HEK293 (cell line): Measurements from ENCODE around the gene SYNPO2L.

ENCODE experiments used
- CTCF ChIA-PET: fragments of 350-600 bp; formaldehyde crosslinking; extraction: SDS; loops from one replicate; lab custom pipeline; 2021; ENCODE audit warnings: antibody characterized with exemption; lab: Yijun Ruan, JAX
- POLR2A ChIA-PET: fragments of 300-600 bp; formaldehyde crosslinking; extraction: SDS; loops from one replicate; lab custom pipeline; 2020; ENCODE audit warnings: antibody characterized with exemption, inconsistent platforms; lab: Yijun Ruan, JAX
- H3K27ac ChIP-seq: fragments of 200-500 bp; sonication (Bioruptor generic); 2 replicates; pipeline ENCODE4 v1.5.1; 2014; ENCODE audit warnings: low read depth, low read length, control low read depth, inconsistent platforms; ENCODE audit errors: extremely low read depth
- H3K36me3 ChIP-seq, 2 experiments: fragments of 200-500 bp in 1 of 2; sonication (Bioruptor generic) in 1 of 2; 1 replicate in 1 of 2; 2 replicates in 1 of 2; pipeline ENCODE4 v1.5.1; 2014 to 2017; ENCODE audit warnings: inconsistent platforms in 2 of 2, low read length in 2 of 2; ENCODE audit not compliant: control insufficient read depth in 2 of 2, insufficient read depth in 1 of 2
- H3K4me1 ChIP-seq: fragments of 200-500 bp; sonication (Bioruptor generic); 2 replicates; pipeline ENCODE4 v1.5.1; 2014; ENCODE audit warnings: mild to moderate bottlenecking, low read length, inconsistent platforms; ENCODE audit not compliant: control insufficient read depth, insufficient read depth
- H3K4me3 ChIP-seq: 2 replicates; pipeline ENCODE4 v1.5.1; 2011; ENCODE audit warnings: low read depth, mild to moderate bottlenecking, control low read depth, low read length, moderate library complexity
- H3K9me3 ChIP-seq: fragments of 200-500 bp; sonication (Bioruptor generic); 2 replicates; pipeline ENCODE4 v1.5.1; 2014; ENCODE audit warnings: low read depth, low read length, inconsistent platforms; ENCODE audit not compliant: control insufficient read depth, insufficient read depth
- EGR2 ChIP-seq: fragments of 450-650 bp; formaldehyde crosslinking; IDR thresholded peaks from 2 replicates; pipeline ENCODE4 v1.5.1; 2016; ENCODE audit warnings: low read depth, missing biosample characterization, missing genetic modification characterization
- GLI4 ChIP-seq: fragments of 450-650 bp; formaldehyde crosslinking; IDR thresholded peaks from 2 replicates; pipeline ENCODE4 v1.5.1; 2016; ENCODE audit warnings: missing biosample characterization, missing genetic modification characterization
- IKZF3 ChIP-seq: fragments of 450-650 bp; IDR thresholded peaks from 2 replicates; pipeline ENCODE4 v1.5.0; 2018; ENCODE audit warnings: missing biosample characterization, mild to moderate bottlenecking, missing genetic modification characterization, moderate library complexity
- PATZ1 ChIP-seq: fragments of 450-650 bp; formaldehyde crosslinking; IDR thresholded peaks from 2 replicates; pipeline ENCODE4 v1.5.1; 2016; ENCODE audit warnings: missing biosample characterization, missing genetic modification characterization
- PRDM1 ChIP-seq: fragments of 450-650 bp; formaldehyde crosslinking; IDR thresholded peaks from 2 replicates; pipeline ENCODE4; 2016; ENCODE audit warnings: missing biosample characterization, missing genetic modification characterization
- PRDM10 ChIP-seq: fragments of 450-650 bp; formaldehyde crosslinking; IDR thresholded peaks from 2 replicates; pipeline ENCODE4 v1.5.1; 2016; ENCODE audit warnings: missing biosample characterization, missing genetic modification characterization
- SETDB1 ChIP-seq: IDR thresholded peaks from one replicate; pipeline ENCODE4 v1.6.1; 2017; ENCODE audit warnings: mild to moderate bottlenecking, low read length, moderate library complexity, mixed read lengths; ENCODE audit not compliant: insufficient read length
- SP2 ChIP-seq: fragments of 450-650 bp; formaldehyde crosslinking; IDR thresholded peaks from 2 replicates; pipeline ENCODE4 v1.5.1; 2016; ENCODE audit warnings: missing biosample characterization, missing genetic modification characterization
- ZBTB1 ChIP-seq: fragments of 450-650 bp; formaldehyde crosslinking; IDR thresholded peaks from 2 replicates; pipeline ENCODE4 v1.5.1; 2016; ENCODE audit warnings: missing biosample characterization, missing genetic modification characterization
- ZBTB44 ChIP-seq: fragments of 450-650 bp; IDR thresholded peaks from 2 replicates; pipeline ENCODE4 v1.5.1; 2018; ENCODE audit warnings: missing biosample characterization, mild to moderate bottlenecking, missing genetic modification characterization
- ZBTB48 ChIP-seq: fragments of 450-650 bp; formaldehyde crosslinking; IDR thresholded peaks from 2 replicates; pipeline ENCODE4 v1.5.1; 2016; ENCODE audit warnings: missing biosample characterization, missing genetic modification characterization
- ZNF239 ChIP-seq: fragments of 450-650 bp; formaldehyde crosslinking; IDR thresholded peaks from 2 replicates; pipeline ENCODE4 v1.5.1; 2016; ENCODE audit warnings: missing biosample characterization, missing genetic modification characterization
- ZNF394 ChIP-seq: fragments of 450-650 bp; formaldehyde crosslinking; IDR thresholded peaks from 2 replicates; pipeline ENCODE4 v1.5.1; 2016; ENCODE audit warnings: missing biosample characterization, missing genetic modification characterization, mild to moderate bottlenecking, moderate library complexity, borderline replicate concordance
- ZNF549 ChIP-seq: fragments of 450-650 bp; IDR thresholded peaks from 2 replicates; pipeline ENCODE4 v1.5.1; 2018; ENCODE audit warnings: missing biosample characterization, missing genetic modification characterization, mild to moderate bottlenecking, inconsistent platforms, moderate library complexity
- ZNF610 ChIP-seq: fragments of 450-650 bp; formaldehyde crosslinking; IDR thresholded peaks from 2 replicates; pipeline ENCODE4 v1.5.1; 2016; ENCODE audit warnings: missing biosample characterization, missing genetic modification characterization, borderline replicate concordance
- ZNF664 ChIP-seq: fragments of 450-650 bp; formaldehyde crosslinking; IDR thresholded peaks from 2 replicates; pipeline ENCODE4 v1.5.1; 2016; ENCODE audit warnings: missing biosample characterization, missing genetic modification characterization
- ZSCAN23 ChIP-seq: fragments of 450-650 bp; formaldehyde crosslinking; IDR thresholded peaks from 2 replicates; pipeline ENCODE4 v1.5.1; 2016; ENCODE audit warnings: missing biosample characterization, missing genetic modification characterization

SYNPO2L gene

GRCh38 chr10:73649876-73650536 lies 5.8 kb downstream of the SYNPO2L start:
- CTCF ChIA-PET, result interaction anchor here (0.6 to 2.8 kb wide), 5 partner anchors 25 to 1254 kb away, joined by 3 to 35 read pairs (median 3); no protein-coding TSS in a partner anchor
- H3K4me3 ChIP-seq, result no peak overlapping the region
- POLR2A ChIA-PET, result interaction anchor here (0.9 to 1.1 kb wide), 2 partner anchors 80 to 482 kb away, joined by 3 read pairs; partner anchors contain the start of genes ECD and FAM149B1
- H3K27ac ChIP-seq, result no peak overlapping the region
- H3K9me3 ChIP-seq, result no peaks in the 10 kb centered on the region
- no peak for TF ChIP-seq ZNF394
- no peak for TF ChIP-seq SETDB1
- TF ChIP-seq ZNF664, result 0 out of 2 replicates have a peak, but pooled peaks have one; percentile 27
- TF ChIP-seq ZSCAN23 (tag by site-specific recombination), result peak; percentile 98
- no peak for TF ChIP-seq SP2 (tag by site-specific recombination)
- TF ChIP-seq, all 188 proteins: peak for 2
- no peaks in the 10 kb centered on the region for H3K36me3 ChIP-seq
- H3K4me1 ChIP-seq, result no peaks in the 10 kb centered on the region

GRCh38 chr10:73648975-73649829 lies 6.6 kb downstream of the SYNPO2L start:
- H3K9me3 ChIP-seq, result no peaks in the 10 kb centered on the region
- no peak for TF ChIP-seq ZNF394
- TF ChIP-seq ZNF239 (tag by site-specific recombination), result no peak
- peak; percentile 93 for TF ChIP-seq PRDM1 (tag by site-specific recombination)
- no peak for TF ChIP-seq GLI4 (tag by site-specific recombination)
- no peak for TF ChIP-seq PATZ1 (tag by site-specific recombination)
- TF ChIP-seq PRDM10 (tag by site-specific recombination), result peak; percentile 39; the same call in 1 of the 2 replicates
- TF ChIP-seq ZBTB44 (tag by site-specific recombination), result no peak
- TF ChIP-seq IKZF3 (tag by site-specific recombination), result no peak
- no peak for TF ChIP-seq ZNF610 (tag by site-specific recombination)
- no peak for TF ChIP-seq ZBTB1
- TF ChIP-seq ZNF549 (tag by site-specific recombination), result no peak
- peak; percentile 75 for TF ChIP-seq ZBTB48
- TF ChIP-seq EGR2, result 0 out of 2 replicates have a peak, but pooled peaks have one; percentile 9
- H3K4me1 ChIP-seq, result no peaks in the 10 kb centered on the region
- POLR2A ChIA-PET, result interaction anchor here (0.9 to 1.1 kb wide), 2 partner anchors 81 to 481 kb away, joined by 3 read pairs; partner anchors contain the start of genes ECD and FAM149B1
- H3K27ac ChIP-seq, result no peak overlapping the region
- H3K4me3 ChIP-seq, result no peak overlapping the region
- CTCF ChIA-PET, result interaction anchor here (0.6 to 2.8 kb wide), 3 partner anchors 120 to 386 kb away, joined by 3 to 35 read pairs (median 3); no protein-coding TSS in a partner anchor
- H3K36me3 ChIP-seq, result no peaks in the 10 kb centered on the region
